Subcutaneous adipose tissue (tissue), 4 donors: ENCODE measurements around the gene RESF1. TPM values are rescaled to one million over a fixed set of nuclear protein-coding genes. Genes with fewer than 3 reads are reported as not detected.

Experiments used
- CTCF ChIP-seq: fragments of 450-650 bp; IDR thresholded peaks from one replicate; pipeline ENCODE4 v1.5.1; 2016; ENCODE audit warnings: low read depth, mild to moderate bottlenecking, control low read depth, antibody characterized with exemption, moderate library complexity
- total RNA-seq, 4 donors: library from RNA; depleted of rRNA; stranded (reverse); fragments of >200 nt; gene quantifications; one replicate each; pipeline ENCODE4 v1.1.0, GENCODE V29; 2016

RESF1 gene
- total RNA-seq, 4 donors from 2014 or later, result 54.1 to 88.7 (median 85.3) TPM

- TF ChIP-seq CTCF, result no peak
Observed at GRCh38 chr12:31965090-31965489, 5.9 kb downstream of the RESF1 start.

- no peak for TF ChIP-seq CTCF
Observed at GRCh38 chr12:31966558-31967205, 7.5 kb downstream of the RESF1 start.

- TF ChIP-seq CTCF, result no peak
Observed at GRCh38 chr12:31967539-31967938, 8.3 kb downstream of the RESF1 start.

GRCh38 chr12:31970199-31970598, 11.0 kb downstream of the RESF1 start:
- TF ChIP-seq CTCF, result no peak

- TF ChIP-seq CTCF, result no peak
Observed at GRCh38 chr12:31973818-31974217, 14.6 kb downstream of the RESF1 start.

- TF ChIP-seq CTCF, result no peak
Observed at GRCh38 chr12:31974673-31975072, 15.5 kb downstream of the RESF1 start.

GRCh38 chr12:31984806-31985591, 25.8 kb downstream of the RESF1 start:
- TF ChIP-seq CTCF, result no peak
